Muscle layer of duodenum (tissue), 2 donors: ENCODE data around the gene TALDO1.

ENCODE experiments used
- H3K27ac ChIP-seq: one replicate; pipeline ENCODE4 v1.7.0; 2013; ENCODE audit warnings: mild to moderate bottlenecking, low read length
- H3K27me3 ChIP-seq: one replicate; pipeline ENCODE4 v1.7.0; 2013; ENCODE audit warnings: low read depth, mild to moderate bottlenecking, control low read depth, low read length
- H3K36me3 ChIP-seq, 2 donors: one replicate each; pipeline ENCODE4 v1.7.0; 2013; ENCODE audit warnings: low read length in 2 of 2, control low read depth in 1 of 2, mild to moderate bottlenecking in 1 of 2; ENCODE audit not compliant: insufficient read depth in 2 of 2, control insufficient read depth in 1 of 2
- H3K4me1 ChIP-seq, 2 donors: one replicate each; pipeline ENCODE4 v1.7.0; 2013; ENCODE audit warnings: low read length in 2 of 2, mild to moderate bottlenecking in 2 of 2, control low read depth in 1 of 2, moderate library complexity in 1 of 2; ENCODE audit not compliant: insufficient read depth in 2 of 2, control insufficient read depth in 1 of 2
- H3K4me3 ChIP-seq, 2 donors: one replicate each; pipeline ENCODE4 v1.7.0; 2013; ENCODE audit warnings: low read length in 2 of 2, low read depth in 1 of 2, mild to moderate bottlenecking in 1 of 2
- H3K9me3 ChIP-seq, 2 donors: one replicate each; pipeline ENCODE4 v1.7.0; 2013; ENCODE audit warnings: low read length in 2 of 2, control low read depth in 1 of 2, mild to moderate bottlenecking in 1 of 2; ENCODE audit not compliant: control insufficient read depth in 1 of 2
- donor health status: healthy.

TALDO1 gene

DNA sequence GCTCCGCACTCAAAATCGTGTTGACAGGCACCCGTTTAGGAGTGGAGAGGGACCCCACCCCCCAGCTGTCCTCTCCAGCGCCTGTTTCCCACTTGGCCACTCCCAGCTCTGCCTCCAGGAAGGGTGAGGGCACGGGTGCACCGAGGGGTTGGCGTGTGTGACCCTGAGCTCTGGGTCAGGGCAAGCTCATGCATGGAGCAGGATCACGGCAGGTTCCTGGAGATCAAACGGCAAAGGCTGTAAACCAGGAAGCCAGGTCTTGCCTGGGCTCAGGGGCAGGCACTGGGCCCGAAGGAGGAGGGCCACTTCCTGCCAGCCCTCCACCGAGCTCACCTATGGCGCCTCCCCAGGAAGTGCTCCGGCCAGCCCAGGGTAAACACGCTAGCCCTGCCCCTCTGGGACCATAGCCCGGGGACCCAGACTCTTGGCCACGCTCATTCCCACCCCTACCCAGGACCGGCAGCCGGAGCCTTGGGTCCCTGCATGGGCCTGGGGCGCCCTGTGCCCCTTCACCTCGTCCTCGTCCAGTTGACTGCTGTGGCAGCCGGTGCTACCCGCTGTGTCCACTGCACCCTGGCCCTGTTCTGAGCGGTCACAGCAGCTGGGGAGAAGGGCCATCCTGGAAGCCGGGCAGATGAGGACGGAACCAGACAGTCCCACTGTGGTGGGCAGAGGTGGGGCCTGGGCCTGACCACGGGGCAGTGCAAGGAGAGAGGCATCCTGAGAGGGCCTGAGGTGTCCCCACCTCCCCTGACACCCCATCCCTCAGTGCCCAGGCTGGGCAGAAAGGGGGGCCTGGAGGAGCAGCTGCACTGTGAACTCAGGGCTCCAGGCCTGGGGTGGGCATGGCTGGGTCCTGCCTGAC, 42.3 kb upstream of the TALDO1 start:
- no peaks in the 10 kb centered on the region for H3K9me3 ChIP-seq
- peaks cover 0 to 15% of the 10 kb centered on the region in 2 donors for H3K36me3 ChIP-seq
- peaks cover 5% of the 10 kb centered on the region for H3K27me3 ChIP-seq
- H3K27ac ChIP-seq = no peak overlapping the region
- peak overlapping the region in 1 of 2 donors; percentile 67 for H3K4me3 ChIP-seq
- peaks cover 0 to 21% of the 10 kb centered on the region in 2 donors for H3K4me1 ChIP-seq

GRCh38 chr11:705646-706438, 41.4 kb upstream of the TALDO1 start, which contains the start of gene EPS8L2:
Gene EPS8L2, plus strand, starts transcription at chr11:706231. Its CDS starts 3,177 bp downstream, at chr11:709408.
- Histone ChIP-seq H3K4me1 (peaks cover 0 to 21% of the 10 kb centered on the region in 2 donors), H3K4me3 (peak within 1 kb of the TSS; percentile 59 to 67), H3K27me3 (peaks cover 5% of the 10 kb centered on the region), H3K36me3 (peaks cover 0 to 10% of the 10 kb centered on the region in 2 donors), H3K9me3 (no peaks in the 10 kb centered on the region), H3K27ac (peak within 1 kb of the TSS; percentile 72)

DNA sequence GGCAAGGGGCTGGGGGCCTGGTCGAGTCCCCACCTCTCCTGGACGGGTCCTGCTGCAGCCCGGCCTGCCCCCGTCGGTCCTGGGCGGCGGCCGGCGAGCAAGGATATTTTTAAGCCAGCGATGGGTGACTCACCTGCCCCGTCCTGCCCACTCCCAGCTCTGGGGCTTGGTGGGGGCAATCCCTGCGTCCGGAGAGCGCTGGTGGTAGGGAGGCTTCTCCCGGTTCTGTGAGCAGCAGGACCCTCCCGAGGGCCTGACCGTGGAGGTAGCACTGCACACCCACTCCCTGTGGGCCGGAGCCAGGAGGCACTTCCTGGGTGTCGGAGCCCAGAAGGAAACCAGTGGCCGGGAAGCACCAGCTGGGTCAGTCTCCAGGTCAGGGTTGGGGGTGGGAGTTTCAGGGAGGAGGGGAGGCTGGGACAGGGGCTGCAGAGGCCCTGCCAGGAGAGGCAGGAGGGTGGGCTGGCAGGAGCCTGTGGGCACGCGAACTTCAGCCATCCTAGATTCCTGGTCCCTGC, 40.8 kb upstream of the TALDO1 start:
- Histone ChIP-seq H3K4me3 (peak overlapping the region; percentile 59 to 67), H3K36me3 (peaks cover 0 to 7% of the 10 kb centered on the region in 2 donors), H3K4me1 (peaks cover 0 to 21% of the 10 kb centered on the region in 2 donors), H3K9me3 (no peaks in the 10 kb centered on the region), H3K27me3 (peaks cover 5% of the 10 kb centered on the region), H3K27ac (peak overlapping the region; percentile 72)

- peaks cover 0 to under 1% of the 10 kb centered on the region in 2 donors for H3K36me3 ChIP-seq
- H3K4me3 ChIP-seq = peak overlapping the region; percentile 59 to 67
- H3K9me3 ChIP-seq = no peaks in the 10 kb centered on the region
- H3K4me1 ChIP-seq = peaks cover 0 to 21% of the 10 kb centered on the region in 2 donors
- H3K27me3 ChIP-seq = peaks cover 5% of the 10 kb centered on the region
- peak overlapping the region; percentile 72 for H3K27ac ChIP-seq
Observed at GRCh38 chr11:706957-707816, 40.1 kb upstream of the TALDO1 start.

- Histone ChIP-seq H3K27ac (no peak overlapping the region), H3K27me3 (peaks cover 5% of the 10 kb centered on the region), H3K9me3 (no peaks in the 10 kb centered on the region), H3K4me3 (no peak overlapping the region), H3K4me1 (peaks cover 0 to 21% of the 10 kb centered on the region in 2 donors), H3K36me3 (no peaks in the 10 kb centered on the region)
Observed at GRCh38 chr11:707817-708420, 39.3 kb upstream of the TALDO1 start.

DNA sequence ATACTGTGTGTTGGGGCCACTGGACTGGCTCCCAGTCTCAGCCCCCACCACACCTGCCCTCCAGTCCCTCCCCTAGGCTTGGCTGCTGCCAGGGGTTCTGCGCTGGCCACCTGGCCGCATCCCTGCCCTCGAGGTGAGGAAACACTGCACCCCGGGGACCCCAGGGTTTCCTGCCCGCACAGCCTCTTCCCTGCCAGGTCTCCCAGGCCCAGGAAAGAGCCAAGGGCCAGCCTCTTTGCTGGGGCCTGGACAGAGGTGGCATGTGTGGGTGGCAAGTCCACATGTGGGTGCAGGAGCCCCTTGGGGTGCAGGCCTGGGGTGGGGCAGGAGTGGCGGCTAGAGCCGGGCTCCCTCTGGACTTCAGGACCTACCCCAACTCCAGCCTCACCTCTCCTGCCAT, 38.8 kb upstream of the TALDO1 start:
- Histone ChIP-seq H3K9me3 (no peaks in the 10 kb centered on the region), H3K4me3 (no peak overlapping the region), H3K4me1 (peaks cover 0 to 21% of the 10 kb centered on the region in 2 donors), H3K27me3 (peaks cover 5% of the 10 kb centered on the region), H3K36me3 (no peaks in the 10 kb centered on the region), H3K27ac (no peak overlapping the region)

DNA sequence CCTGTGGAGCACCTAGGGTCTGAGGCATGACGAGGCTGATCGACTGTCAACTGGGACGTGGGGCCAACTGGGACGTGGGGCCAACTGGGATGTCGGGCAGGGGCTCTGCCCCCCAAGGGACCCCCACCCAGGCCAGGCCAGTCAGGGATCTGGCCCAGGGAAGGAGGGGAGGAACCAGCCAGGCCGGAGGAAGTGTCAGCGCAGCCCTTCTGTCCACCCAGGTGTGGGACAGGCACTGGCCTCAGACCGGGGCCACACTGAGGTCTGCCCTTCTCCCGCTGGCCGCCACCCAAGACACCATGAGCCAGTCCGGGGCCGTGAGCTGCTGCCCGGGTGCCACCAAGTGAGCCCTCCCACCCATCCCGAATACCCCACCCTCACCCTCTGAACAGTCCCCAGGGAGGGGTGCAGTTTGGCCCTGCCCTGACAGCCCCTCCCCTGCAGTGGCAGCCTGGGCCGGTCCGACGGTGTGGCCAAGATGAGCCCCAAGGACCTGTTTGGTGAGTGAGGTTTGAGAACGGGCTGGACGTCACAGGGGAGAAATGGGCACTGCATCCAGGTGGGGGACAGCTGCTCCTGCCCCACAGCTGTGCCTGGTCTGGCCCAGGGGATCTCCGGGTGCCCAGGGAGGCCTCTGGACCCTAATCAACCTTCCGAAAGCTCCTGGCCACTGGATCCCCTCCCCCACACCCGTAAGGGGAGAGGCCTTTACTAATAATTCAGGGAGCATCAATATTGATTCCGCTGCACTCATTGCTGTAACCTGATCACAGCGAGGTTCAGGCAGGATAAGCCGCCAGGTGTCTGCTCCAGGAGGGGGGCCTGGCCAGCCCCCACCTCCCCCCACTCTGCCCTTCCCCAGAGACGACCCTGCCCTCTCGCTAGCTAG, 37.9 kb upstream of the TALDO1 start:
- no peaks in the 10 kb centered on the region for H3K36me3 ChIP-seq
- H3K4me3 ChIP-seq = no peak overlapping the region
- H3K9me3 ChIP-seq = no peaks in the 10 kb centered on the region
- H3K27ac ChIP-seq = no peak overlapping the region
- peaks cover 0 to 21% of the 10 kb centered on the region in 2 donors for H3K4me1 ChIP-seq
- peaks cover 5% of the 10 kb centered on the region for H3K27me3 ChIP-seq

DNA sequence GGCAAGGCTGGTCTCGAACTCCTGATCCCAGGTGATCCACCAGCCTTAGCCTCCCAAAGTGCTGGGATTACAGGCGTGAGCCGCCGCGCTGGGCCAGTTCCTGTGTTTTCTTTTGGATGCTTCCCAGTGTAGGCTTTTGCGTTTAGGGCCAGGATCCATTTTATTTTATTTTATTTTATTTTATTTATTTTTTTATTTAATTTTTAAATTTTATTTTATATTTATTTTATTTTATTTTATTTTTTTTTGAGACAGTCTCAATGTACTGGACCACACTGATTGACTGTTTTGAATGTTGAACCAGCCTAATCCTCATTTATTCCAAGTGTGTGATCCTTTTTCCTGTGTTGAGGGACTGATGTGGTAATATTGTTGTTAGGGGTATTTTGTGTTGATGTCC, 32.8 kb upstream of the TALDO1 start:
- Histone ChIP-seq H3K27me3 (no peaks in the 10 kb centered on the region), H3K36me3 (no peaks in the 10 kb centered on the region), H3K27ac (no peak overlapping the region), H3K9me3 (no peaks in the 10 kb centered on the region), H3K4me3 (no peak overlapping the region), H3K4me1 (no peaks in the 10 kb centered on the region)

DNA sequence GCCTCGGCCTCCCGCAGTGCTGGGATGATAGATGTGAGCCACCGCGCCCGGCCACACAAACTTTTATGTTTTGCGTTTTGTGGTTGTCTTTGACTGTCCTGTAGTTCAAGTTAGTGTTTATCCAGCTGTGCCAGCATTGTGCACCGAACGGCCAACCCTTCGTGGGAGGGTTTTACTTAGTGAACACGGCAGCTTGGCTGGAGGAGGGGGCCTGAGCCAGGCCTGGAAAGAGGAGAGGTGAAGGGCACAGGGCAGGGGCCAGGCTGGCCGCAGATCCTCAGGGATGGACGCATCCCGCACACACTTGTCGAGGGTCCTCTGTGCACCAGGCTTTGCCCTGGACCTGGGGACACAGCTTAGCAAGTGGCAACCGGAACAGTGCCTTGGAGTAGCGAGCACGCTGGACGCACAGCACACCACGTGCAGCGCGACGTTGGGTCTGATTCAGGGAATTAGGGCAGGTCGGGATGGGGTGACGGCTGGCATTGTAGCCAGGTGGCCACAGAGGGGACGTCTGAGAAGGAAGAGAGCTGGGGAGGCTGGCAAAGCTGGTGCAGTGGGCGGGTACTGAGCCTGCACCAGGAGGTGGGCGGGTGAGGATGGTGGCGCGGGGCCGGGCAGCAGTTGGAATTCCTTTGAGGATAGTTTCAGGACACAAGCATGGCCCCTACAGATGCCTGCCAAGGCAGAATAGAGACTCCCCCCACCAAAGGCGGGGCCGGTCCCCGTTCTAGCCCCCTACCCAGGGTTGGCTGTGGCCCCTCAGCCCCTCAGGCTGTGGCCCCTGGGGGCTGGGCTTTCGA, 27.8 kb upstream of the TALDO1 start:
- peaks cover 11% of the 10 kb centered on the region for H3K27me3 ChIP-seq
- H3K27ac ChIP-seq = no peak overlapping the region
- H3K4me3 ChIP-seq = no peak overlapping the region

More for the DNA sequence above, 27.8 kb upstream of the TALDO1 start:
- Histone ChIP-seq H3K4me1 (peaks cover 0 to 20% of the 10 kb centered on the region in 2 donors), H3K9me3 (no peaks in the 10 kb centered on the region), H3K36me3 (no peaks in the 10 kb centered on the region)
